ENCODE measurements around the gene TMEM205. TPM values are rescaled to one million over a fixed set of nuclear protein-coding genes. Genes with fewer than 3 reads are reported as not detected.

The TMEM205 gene
- total and polyA plus RNA-seq, 2 of the 8 experiments (the other 6 are each of a cell fraction or from before 2014, with no cell fraction given) = 73.5 to 423 TPM

DNA sequence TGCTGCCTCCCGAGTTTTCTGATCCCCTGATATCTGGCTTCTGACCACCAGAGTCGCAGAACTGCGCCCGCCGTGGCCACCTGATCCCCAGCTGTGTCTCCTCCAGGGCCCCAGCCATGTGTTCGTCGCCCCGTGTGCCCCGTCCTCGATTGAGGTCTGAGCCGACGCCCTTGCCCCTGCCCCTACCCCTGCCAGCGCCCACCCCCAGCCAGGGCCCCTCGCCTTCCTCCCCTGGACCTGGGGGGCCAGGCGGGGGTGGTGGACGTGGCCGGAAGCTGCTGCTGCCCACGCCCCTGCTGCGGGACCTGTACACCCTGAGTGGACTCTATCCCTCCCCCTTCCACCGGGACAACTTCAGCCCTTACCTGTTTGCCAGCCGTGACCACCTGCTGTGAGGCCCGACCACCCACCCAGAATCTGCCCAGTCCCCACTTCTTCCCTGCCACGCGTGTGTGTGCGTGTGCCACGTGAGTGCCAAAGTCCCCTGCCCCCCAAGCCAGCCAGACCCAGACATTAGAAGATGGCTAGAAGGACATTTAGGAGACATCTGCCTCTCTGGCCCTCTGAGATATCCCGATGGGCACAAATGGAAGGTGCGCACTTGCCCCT lies 18.3 kb upstream of the TMEM205 start:
- H2BK20ac ChIP-seq (ENCODE audit: low read length) = no peak overlapping the region
- H3K36me3 ChIP-seq (ENCODE audit: control insufficient read depth in 2 of 4, insufficient read depth in 4 of 4, low read length in 3 of 4) = peaks cover 0 to 3% (median 0%) of the 10 kb centered on the region in 4 experiments; a peak in 1 of 8 replicates
- no peak overlapping the region for H2BK120ac ChIP-seq (replicated peaks; ENCODE audit: low read depth, low read length)
- no peak overlapping the region for H3K18ac ChIP-seq (ENCODE audit: extremely low read depth, low read length)
- no peak overlapping the region for H4K91ac ChIP-seq (replicated peaks; ENCODE audit: insufficient read length, low read length)
- H2BK5ac ChIP-seq (ENCODE audit: low read depth, low read length) = no peak overlapping the region
- DNase-seq (ENCODE audit: low read depth in 1 of 2, low spot score in 2 of 2) (no peak), FAIRE-seq (no peak)
- H3K79me1 ChIP-seq (ENCODE audit: low read depth, low read length) = no peaks in the 10 kb centered on the region
- no peak overlapping the region for H3K4me3 ChIP-seq (ENCODE audit: extremely low read depth in 1 of 4, insufficient read depth in 2 of 4, low read depth in 3 of 4, low read length in 4 of 4)
- H3K27me3 ChIP-seq (replicated peaks in 1 of 4; ENCODE audit: control insufficient read depth in 3 of 4, extremely low read depth in 1 of 4, insufficient read depth in 3 of 4, low read length in 3 of 4) = peaks cover 0 to 4% (median 2%) of the 10 kb centered on the region in 4 experiments; a peak in 3 of 7 replicates
- no peak overlapping the region for H3K14ac ChIP-seq (ENCODE audit: insufficient read length)
- H3K27ac ChIP-seq (ENCODE audit: low read depth, low read length) = no peak overlapping the region
- WGBS, 2 experiments (ENCODE audit: extremely low coverage in 1 of 2, insufficient coverage in 1 of 2, insufficient read length in 1 of 2, insufficient replicate concordance in 2 of 2, low coverage in 1 of 2, low lambda C conversion rate in 2 of 2, missing lambda C conversion rate in 1 of 2) = 93% methylated on average over 20 of the region's 28 CpGs; no CpG with 5 or more reads in 1 of the 2 experiments
- no peak overlapping the region for H2BK12ac ChIP-seq (ENCODE audit: low read depth, low read length)
- ChIA-PET POLR2A (ENCODE audit: partially characterized antibody) (interaction anchor here (0.6 to 2.5 kb wide), 5 partner anchors 8 to 42 kb away, joined by 3 to 12 read pairs (median 4); partner anchors contain the start of gene SWSAP1), CTCF (ENCODE audit: partially characterized antibody) (interaction anchor here (1.0 to 7.0 kb wide), 2 partner anchors 10 to 18 kb away, joined by 3 to 49 read pairs; partner anchors contain the start of genes EPOR and SWSAP1)
- peaks cover 0 to 7% (median 5%) of the 10 kb centered on the region in 4 experiments for H3K4me1 ChIP-seq (replicated peaks in 1 of 4; ENCODE audit: control insufficient read depth in 3 of 4, insufficient read depth in 4 of 4, low read length in 3 of 4)
- no peak overlapping the region for H2AFZ ChIP-seq (ENCODE audit: low read length)
- peaks cover 10% of the 10 kb centered on the region; the same call in 1 of the 2 replicates for H3K23me2 ChIP-seq (ENCODE audit: low read depth, low read length)
- no peaks in the 10 kb centered on the region for H3K9me3 ChIP-seq (ENCODE audit: insufficient read depth in 2 of 2, low read depth in 1 of 2, low read length in 1 of 2)
- no peak overlapping the region for H3K4ac ChIP-seq (replicated peaks; ENCODE audit: insufficient read length, low read depth, low read length)
- no peaks in the 10 kb centered on the region for H3K79me2 ChIP-seq (ENCODE audit: control insufficient read depth in 1 of 2, insufficient read depth in 2 of 2, low read length in 2 of 2)
- peaks cover 0 to 2% of the 10 kb centered on the region in 2 experiments for H4K20me1 ChIP-seq (replicated peaks in 1 of 2; ENCODE audit: control insufficient read depth in 1 of 2, insufficient read depth in 2 of 2, low read length in 2 of 2)
- no peak overlapping the region for H2BK15ac ChIP-seq (ENCODE audit: low read length)
- H3K23ac ChIP-seq (ENCODE audit: insufficient read length) = no peak overlapping the region
- no peak overlapping the region for H3K9ac ChIP-seq (replicated peaks in 1 of 4; ENCODE audit: extremely low read depth in 1 of 4, low read depth in 3 of 4, low read length in 3 of 4)
- H4K5ac ChIP-seq (ENCODE audit: insufficient read length, low read depth, low read length) = no peak overlapping the region
- no peak overlapping the region for H3K56ac ChIP-seq (replicated peaks; ENCODE audit: insufficient read length, low read depth, low read length)
- H2AK5ac ChIP-seq (ENCODE audit: low read depth, low read length) = no peak overlapping the region
- no peak overlapping the region for H3K4me2 ChIP-seq (ENCODE audit: insufficient read depth in 1 of 2, low read depth in 2 of 2, low read length in 2 of 2)
- no peak overlapping the region for H4K8ac ChIP-seq (ENCODE audit: extremely low read depth, insufficient read depth, low read length)
- TF ChIP-seq ASH2L (IDR thresholded peaks at IDR 0.05; ENCODE audit: low read length) (no peak), SUZ12 (IDR thresholded peaks at IDR 0.05; ENCODE audit: low read length) (no peak), NANOG (IDR thresholded peaks at IDR 0.05; ENCODE audit: insufficient read depth, low read depth, low read length, poor library complexity, severe bottlenecking) (no peak), CEBPB (IDR thresholded peaks at IDR 0.05; ENCODE audit: low read depth, low read length) (no peak), SP2 (IDR thresholded peaks at IDR 0.05; ENCODE audit: low read length) (no peak), JUND (IDR thresholded peaks at IDR 0.05; ENCODE audit: low read length) (no peak), BCL11A (IDR thresholded peaks at IDR 0.05; ENCODE audit: low read depth in 2 of 2, low read length in 2 of 2) (no peak), CHD1 (IDR thresholded peaks at IDR 0.05; ENCODE audit: low read depth, low read length) (no peak), CBX8 (IDR thresholded peaks at IDR 0.05; ENCODE audit: borderline replicate concordance, low read depth, low read length) (no peak)
- TF ChIP-seq, protein P1, sequence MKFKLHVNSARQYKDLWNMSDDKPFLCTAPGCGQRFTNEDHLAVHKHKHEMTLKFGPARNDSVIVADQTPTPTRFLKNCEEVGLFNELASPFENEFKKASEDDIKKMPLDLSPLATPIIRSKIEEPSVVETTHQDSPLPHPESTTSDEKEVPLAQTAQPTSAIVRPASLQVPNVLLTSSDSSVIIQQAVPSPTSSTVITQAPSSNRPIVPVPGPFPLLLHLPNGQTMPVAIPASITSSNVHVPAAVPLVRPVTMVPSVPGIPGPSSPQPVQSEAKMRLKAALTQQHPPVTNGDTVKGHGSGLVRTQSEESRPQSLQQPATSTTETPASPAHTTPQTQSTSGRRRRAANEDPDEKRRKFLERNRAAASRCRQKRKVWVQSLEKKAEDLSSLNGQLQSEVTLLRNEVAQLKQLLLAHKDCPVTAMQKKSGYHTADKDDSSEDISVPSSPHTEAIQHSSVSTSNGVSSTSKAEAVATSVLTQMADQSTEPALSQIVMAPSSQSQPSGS (IDR thresholded peaks at IDR 0.05; ENCODE audit: low read length) = no peak
- TF ChIP-seq, protein P2, sequence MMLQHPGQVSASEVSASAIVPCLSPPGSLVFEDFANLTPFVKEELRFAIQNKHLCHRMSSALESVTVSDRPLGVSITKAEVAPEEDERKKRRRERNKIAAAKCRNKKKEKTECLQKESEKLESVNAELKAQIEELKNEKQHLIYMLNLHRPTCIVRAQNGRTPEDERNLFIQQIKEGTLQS (IDR thresholded peaks at IDR 0.05; ENCODE audit: insufficient read depth, low read depth, low read length) = no peak
